ENCODE data around the gene OSBPL6.
A peak's percentile ranks its signal among the peaks of the same experiment; 100 is the strongest.

OSBPL6 gene

DNA sequence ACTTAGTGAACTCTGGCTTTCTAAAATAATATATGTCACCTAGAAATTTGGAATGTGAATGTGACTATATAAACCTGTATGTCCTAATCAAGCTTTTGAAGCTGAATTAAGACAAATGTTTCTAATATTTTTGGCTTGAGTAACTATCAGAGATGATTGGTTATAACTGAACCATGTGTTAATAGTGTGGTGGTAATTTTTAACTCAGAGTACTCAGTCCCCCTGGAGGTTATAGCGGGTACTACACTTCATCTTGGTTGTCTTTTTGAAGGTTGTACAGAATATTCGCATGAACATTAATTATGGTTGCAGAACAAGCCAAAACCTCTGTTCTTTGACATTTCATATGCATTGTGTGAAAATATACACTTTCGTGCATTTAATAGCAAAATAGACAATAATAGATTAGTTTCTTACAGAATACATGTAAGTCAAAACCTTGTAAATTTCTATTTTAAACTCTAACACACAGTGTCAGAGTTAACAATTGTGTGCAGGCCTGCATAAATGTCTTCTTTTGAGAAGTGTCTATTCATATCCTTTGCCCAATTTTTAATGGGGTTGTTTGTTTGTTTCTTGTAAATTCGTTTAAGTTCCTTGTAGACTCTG lies 86.0 kb downstream of the OSBPL6 start:
- TF ChIP-seq, protein P1, sequence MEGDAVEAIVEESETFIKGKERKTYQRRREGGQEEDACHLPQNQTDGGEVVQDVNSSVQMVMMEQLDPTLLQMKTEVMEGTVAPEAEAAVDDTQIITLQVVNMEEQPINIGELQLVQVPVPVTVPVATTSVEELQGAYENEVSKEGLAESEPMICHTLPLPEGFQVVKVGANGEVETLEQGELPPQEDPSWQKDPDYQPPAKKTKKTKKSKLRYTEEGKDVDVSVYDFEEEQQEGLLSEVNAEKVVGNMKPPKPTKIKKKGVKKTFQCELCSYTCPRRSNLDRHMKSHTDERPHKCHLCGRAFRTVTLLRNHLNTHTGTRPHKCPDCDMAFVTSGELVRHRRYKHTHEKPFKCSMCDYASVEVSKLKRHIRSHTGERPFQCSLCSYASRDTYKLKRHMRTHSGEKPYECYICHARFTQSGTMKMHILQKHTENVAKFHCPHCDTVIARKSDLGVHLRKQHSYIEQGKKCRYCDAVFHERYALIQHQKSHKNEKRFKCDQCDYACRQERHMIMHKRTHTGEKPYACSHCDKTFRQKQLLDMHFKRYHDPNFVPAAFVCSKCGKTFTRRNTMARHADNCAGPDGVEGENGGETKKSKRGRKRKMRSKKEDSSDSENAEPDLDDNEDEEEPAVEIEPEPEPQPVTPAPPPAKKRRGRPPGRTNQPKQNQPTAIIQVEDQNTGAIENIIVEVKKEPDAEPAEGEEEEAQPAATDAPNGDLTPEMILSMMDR (IDR thresholded peaks at IDR 0.05; ENCODE audit: insufficient read depth, low read depth, low read length, missing control alignments), result peak; percentile 65
- DNase-seq (ENCODE audit: low read depth), result peak; percentile 71
- no peak overlapping the region for H3K4me3 ChIP-seq (ENCODE audit: low read length)

DNA sequence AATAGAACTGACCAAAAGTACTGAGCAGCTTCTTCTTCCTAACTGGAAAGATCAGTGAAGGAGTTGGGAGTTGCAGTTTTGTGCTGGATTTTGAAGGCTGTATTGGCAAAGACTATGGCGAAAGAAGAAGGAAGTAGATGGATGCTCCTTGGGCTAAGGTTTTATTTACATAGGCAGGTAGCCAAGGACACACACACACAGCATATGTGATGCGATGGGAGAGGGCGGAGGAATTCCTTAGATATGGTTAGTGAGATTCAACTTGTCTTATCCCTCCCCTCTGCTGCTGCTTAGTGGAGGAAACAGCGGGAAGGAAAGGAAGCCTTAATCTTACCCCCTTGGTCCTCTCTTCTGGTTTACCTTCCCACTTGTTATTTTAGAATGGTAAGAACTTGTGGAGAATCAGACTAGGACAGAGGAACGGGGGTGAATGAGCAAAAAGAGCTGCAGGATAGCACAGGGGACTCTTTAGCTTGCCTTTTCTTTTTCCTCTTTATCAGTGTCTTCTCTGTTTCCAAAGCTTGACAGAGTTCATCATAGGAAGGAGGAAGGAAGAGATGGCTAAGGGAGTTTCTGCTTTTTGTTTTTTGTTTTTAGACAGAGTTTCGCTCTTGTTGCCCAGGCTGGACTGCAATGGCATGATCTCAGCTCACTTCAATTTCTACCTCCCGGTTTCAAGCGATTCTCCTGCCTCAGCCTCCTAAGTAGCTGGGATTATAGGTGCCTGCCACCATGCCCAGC lies 87.9 kb downstream of the OSBPL6 start:
- no peak overlapping the region for H3K4me3 ChIP-seq (ENCODE audit: low read length)
- TF ChIP-seq, protein P1 (IDR thresholded peaks at IDR 0.05; ENCODE audit: insufficient read depth, low read depth, low read length, missing control alignments), result peak; percentile 8
- peak; percentile 94 for DNase-seq (ENCODE audit: low read depth)

DNA sequence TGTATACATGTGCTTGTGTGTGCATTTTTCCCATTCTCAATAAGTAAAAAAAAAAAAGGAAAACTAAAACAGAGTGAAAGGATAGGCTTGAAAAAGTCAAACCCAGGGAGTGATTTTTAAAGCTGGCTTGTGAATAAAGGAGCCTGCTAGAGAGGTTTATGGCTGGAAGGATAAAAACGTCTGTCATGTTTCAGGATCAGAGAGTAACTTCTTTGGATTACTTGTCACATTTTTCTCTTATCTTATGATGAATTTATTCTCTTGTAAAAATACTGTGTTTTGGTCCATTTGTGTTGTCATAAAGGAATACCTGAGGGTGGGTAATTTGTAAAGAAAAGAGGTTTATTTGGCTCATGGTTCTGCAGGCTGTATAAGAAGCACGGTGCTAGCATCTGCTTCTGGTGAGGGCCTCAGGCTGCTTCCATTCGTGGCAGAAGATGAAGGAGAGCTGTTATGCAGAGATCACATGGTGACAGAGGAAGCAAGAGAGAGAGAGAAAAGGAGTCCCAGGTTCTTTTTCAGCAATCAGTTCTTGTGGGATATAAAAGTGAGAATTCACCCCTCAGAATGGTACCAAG lies 89.1 kb downstream of the OSBPL6 start:
- TF ChIP-seq, protein P1 (IDR thresholded peaks at IDR 0.05; ENCODE audit: insufficient read depth, low read depth, low read length, missing control alignments), result no peak
- H3K4me3 ChIP-seq (ENCODE audit: low read length), result no peak overlapping the region
- DNase-seq (ENCODE audit: low read depth), result no peak

DNA sequence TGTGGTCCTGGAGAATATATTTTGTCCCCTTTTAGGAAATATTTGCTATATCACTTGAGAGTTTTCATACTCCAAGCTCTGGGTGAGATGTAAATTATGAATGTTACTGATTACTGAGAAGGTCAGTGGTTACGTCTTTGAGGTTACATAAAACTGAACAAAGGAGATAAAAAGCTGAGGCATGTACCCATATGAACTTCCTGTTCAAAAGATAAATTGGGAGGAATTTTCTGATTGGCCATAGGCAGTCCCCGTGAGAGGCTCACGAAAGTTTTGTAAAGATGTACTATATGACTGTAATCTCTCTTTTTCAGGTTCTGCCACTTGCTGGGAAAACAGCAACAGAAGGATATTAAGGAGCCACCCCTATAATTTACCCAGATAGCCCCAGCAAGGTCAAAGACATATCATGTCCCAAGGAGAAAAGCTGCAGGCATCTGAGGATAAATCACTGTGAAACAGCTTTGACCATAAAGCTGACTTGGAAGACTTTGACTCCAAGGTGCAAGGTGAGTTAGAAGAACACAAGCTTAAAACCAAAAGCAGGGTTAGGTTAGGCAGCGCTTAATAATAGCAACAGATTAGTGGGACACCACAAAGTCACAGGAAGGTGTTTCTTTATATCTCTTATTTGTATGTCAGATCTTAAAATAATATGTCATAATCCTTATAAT lies 90.4 kb downstream of the OSBPL6 start:
- no peak overlapping the region for H3K4me3 ChIP-seq (ENCODE audit: low read length)
- TF ChIP-seq, protein P1 (IDR thresholded peaks at IDR 0.05; ENCODE audit: insufficient read depth, low read depth, low read length, missing control alignments), result no peak
- no peak for DNase-seq (ENCODE audit: low read depth)

DNA sequence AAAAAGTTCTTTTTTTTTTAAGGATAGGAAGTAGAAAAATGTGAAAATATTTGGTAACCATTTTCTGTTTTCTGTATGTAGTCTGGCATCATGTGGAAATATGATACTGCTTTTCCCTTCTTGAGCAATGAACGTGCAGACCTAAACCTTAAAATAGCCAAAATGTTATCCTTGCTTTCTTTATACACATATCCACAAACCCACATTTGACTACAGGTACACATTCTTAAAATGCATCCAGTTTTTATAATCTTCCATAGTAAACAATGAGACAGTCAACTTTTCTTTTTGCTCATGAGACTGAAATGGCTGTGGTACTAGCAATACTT lies 90.9 kb downstream of the OSBPL6 start:
- TF ChIP-seq, protein P1 (IDR thresholded peaks at IDR 0.05; ENCODE audit: insufficient read depth, low read depth, low read length, missing control alignments), result no peak
- no peak for DNase-seq (ENCODE audit: low read depth)
- H3K4me3 ChIP-seq (ENCODE audit: low read length), result no peak overlapping the region

DNA sequence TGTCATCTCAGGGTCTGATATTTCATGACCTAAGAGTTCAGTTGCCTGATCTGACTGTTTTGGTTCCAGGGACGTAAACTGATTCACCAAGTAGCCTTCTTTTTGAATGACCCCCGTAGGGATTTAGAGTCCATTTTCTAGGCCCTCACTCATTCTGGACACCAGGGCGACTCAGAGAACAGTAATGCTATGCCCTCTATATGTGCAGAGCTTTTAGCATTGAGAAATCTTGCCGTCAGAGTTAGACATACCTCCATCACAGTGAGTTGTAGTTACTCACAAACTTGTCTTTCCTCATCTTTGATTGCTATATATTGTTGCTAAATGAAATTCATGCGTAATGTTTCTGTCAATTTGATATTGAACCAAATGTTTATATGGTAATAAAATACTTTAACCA lies 92.3 kb downstream of the OSBPL6 start:
- peak; percentile 32 for DNase-seq (ENCODE audit: low read depth)
- no peak overlapping the region for H3K4me3 ChIP-seq (ENCODE audit: low read length)
- TF ChIP-seq, protein P1 (IDR thresholded peaks at IDR 0.05; ENCODE audit: insufficient read depth, low read depth, low read length, missing control alignments), result no peak

Measured in epithelial cell of esophagus (primary cell).